Neural cell (in vitro differentiated cells): ENCODE data around the gene CORO2A.

Source experiments
- CTCF ChIP-seq: fragments of 450-650 bp; IDR thresholded peaks from 2 replicates; pipeline ENCODE4 v1.5.1; 2014; ENCODE audit warnings: antibody characterized with exemption, mild to moderate bottlenecking, moderate library complexity; ENCODE audit not compliant: poor library complexity, severe bottlenecking
- EP300 ChIP-seq: fragments of 450-650 bp; conservative IDR thresholded peaks from 2 replicates; pipeline ENCODE4 v1.6.1; 2014; ENCODE audit warnings: antibody characterized with exemption, mild to moderate bottlenecking, moderate library complexity; ENCODE audit not compliant: poor library complexity, severe bottlenecking
- EZH2 ChIP-seq: fragments of 200-600, 300-800 bp; shearing (Covaris generic), sonication (generic); IDR thresholded peaks from 2 replicates; pipeline ENCODE4 v1.6.1; 2014; ENCODE audit warnings: antibody characterized with exemption, low read length, borderline replicate concordance, mild to moderate bottlenecking; ENCODE audit not compliant: insufficient read depth, poor library complexity, severe bottlenecking
- MXI1 ChIP-seq: fragments of 450-650 bp; conservative IDR thresholded peaks from 2 replicates; pipeline ENCODE4 v1.6.1; 2014; ENCODE audit warnings: antibody characterized with exemption, mild to moderate bottlenecking; ENCODE audit not compliant: poor library complexity, severe bottlenecking
- POLR2AphosphoS5 ChIP-seq: IDR thresholded peaks from 2 replicates; pipeline ENCODE4 v1.6.1; 2012
- RAD21 ChIP-seq: fragments of 450-650 bp; conservative IDR thresholded peaks from 2 replicates; pipeline ENCODE4 v1.6.1; 2014; ENCODE audit warnings: antibody characterized with exemption, mild to moderate bottlenecking, moderate library complexity
- REST ChIP-seq: IDR thresholded peaks from 2 replicates; pipeline ENCODE4 v1.6.1; 2012; ENCODE audit warnings: borderline replicate concordance
- SMC3 ChIP-seq: fragments of 450-650 bp; conservative IDR thresholded peaks from 2 replicates; pipeline ENCODE4 v1.6.1; 2014; ENCODE audit warnings: antibody characterized with exemption, mild to moderate bottlenecking, moderate library complexity; ENCODE audit not compliant: poor library complexity
- TAF1 ChIP-seq: IDR thresholded peaks from 2 replicates; pipeline ENCODE4 v1.6.1; 2012; ENCODE audit warnings: low read depth

- TF ChIP-seq EZH2 (no peak), CTCF (no peak), EP300 (no peak), SMC3 (no peak), RAD21 (no peak), TAF1 (no peak), POLR2AphosphoS5 (no peak), MXI1 (no peak), REST (no peak)
These were observed 63.0 kb downstream of the CORO2A start for GRCh38 chr9:98129451-98129881.
